Breast epithelium (tissue), 3 donors: Measurements from ENCODE around the gene RASGRP1.

Experiments
- CTCF ChIP-seq, 3 donors: fragments of 450-650 bp; IDR thresholded peaks; one replicate each; pipeline ENCODE4 v1.5.1; 2016 to 2017; ENCODE audit warnings: antibody characterized with exemption in 3 of 3, mild to moderate bottlenecking in 3 of 3, moderate library complexity in 3 of 3
- POLR2A ChIP-seq: fragments of 450-650 bp; IDR thresholded peaks from one replicate; pipeline ENCODE4 v1.6.1; 2016; ENCODE audit warnings: antibody characterized with exemption, mild to moderate bottlenecking, moderate library complexity
- POLR2AphosphoS5 ChIP-seq, 3 donors: sonication (generic); formaldehyde crosslinking; IDR thresholded peaks; one replicate each; pipeline ENCODE4 v1.6.1; 2017; ENCODE audit warnings: antibody characterized with exemption in 3 of 3

- TF ChIP-seq CTCF (IDR thresholded peaks at IDR 0.05) (no peak), POLR2A (no peak), POLR2AphosphoS5 (IDR thresholded peaks at IDR 0.05) (no peak)
Measured at GRCh38 chr15:38588672-38589071, 24.1 kb upstream of the RASGRP1 start.
